ENCODE measurements around the gene KANSL3. TPM values are rescaled to one million over a fixed set of nuclear protein-coding genes. Genes with fewer than 3 reads are reported as not detected.

Gene KANSL3
- total and polyA plus RNA-seq, 2 donors (not counting 1 experiment from before 2014, with no cell fraction given): 22.2 to 56.9 TPM

DNA sequence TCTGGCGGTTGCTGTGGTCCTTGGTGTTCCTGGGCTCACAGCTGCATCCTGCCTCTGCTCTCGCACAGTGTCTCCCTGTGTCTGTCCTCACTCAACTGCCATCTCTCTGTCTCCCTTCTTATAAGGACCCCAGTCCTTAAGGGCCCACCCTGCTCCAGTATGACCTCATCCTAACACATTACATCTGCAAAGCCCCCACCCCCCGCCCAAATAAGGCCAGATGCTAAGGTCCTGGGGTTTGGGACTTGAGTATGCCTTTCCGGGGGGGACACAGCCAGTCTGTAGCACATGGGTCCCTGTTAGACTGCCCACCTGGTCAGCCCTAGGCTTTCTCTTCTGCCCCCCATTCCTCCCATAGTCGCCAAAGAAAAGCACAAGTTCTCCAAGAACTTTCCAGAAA is 45.2 kb upstream of the KANSL3 start:
- no peaks in the 10 kb centered on the region for H3K4me1 Mint-ChIP-seq
- no peaks in the 10 kb centered on the region for H3K79me2 ChIP-seq (ENCODE audit: control insufficient read depth, insufficient read depth, low read length)

DNA sequence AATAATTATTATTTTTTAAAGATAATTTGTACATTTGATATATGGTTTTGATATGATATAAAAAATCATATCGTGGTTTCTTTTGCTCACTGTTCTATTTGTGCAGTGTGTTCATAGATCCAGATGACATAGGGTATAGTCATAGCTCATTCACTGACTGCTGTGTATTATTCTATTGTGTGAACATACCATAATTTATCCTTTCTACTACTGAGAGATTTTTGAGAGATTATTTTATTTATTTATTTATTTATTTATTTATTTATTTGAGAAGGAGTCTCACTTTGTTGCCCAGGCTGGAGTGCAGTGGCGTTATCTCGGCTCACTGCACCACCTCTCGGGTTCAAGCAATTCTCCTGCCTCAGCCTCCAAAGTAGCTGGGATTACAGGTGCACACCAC is 43.4 kb upstream of the KANSL3 start:
- Histone ChIP-seq H2AFZ (ENCODE audit: insufficient read depth, low read depth, low read length, poor library complexity, severe bottlenecking) (no peak overlapping the region), H3K36me3 (replicated peaks in 1 of 2; ENCODE audit: control extremely low read depth in 1 of 2, control insufficient read depth in 1 of 2, extremely low read depth in 1 of 2, insufficient read depth in 2 of 2, low read length in 1 of 2) (no peaks in the 10 kb centered on the region), H3K4me2 (replicated peaks; ENCODE audit: low read depth, low read length, poor library complexity, severe bottlenecking) (no peak overlapping the region), H4K20me1 (ENCODE audit: control insufficient read depth, insufficient read depth, low read length, poor library complexity, severe bottlenecking) (no peaks in the 10 kb centered on the region), H3K9me3 (ENCODE audit: control extremely low read depth in 1 of 3, control insufficient read depth in 2 of 3, insufficient read depth in 1 of 3, low read length in 2 of 3) (no peaks in the 10 kb centered on the region), H3K79me2 (ENCODE audit: control insufficient read depth, insufficient read depth, low read length) (no peaks in the 10 kb centered on the region), H3K27me3 (replicated peaks in 1 of 4; ENCODE audit: control extremely low read depth in 1 of 4, control insufficient read depth in 3 of 4, insufficient read depth in 4 of 4, low read length in 3 of 4) (peaks cover 0 to 4% (median 1%) of the 10 kb centered on the region in 4 experiments), H3K27ac (ENCODE audit: low read length in 2 of 2) (no peak overlapping the region), H3K9ac (ENCODE audit: low read length) (no peak overlapping the region), H3K4me1 (ENCODE audit: control insufficient read depth in 2 of 2, insufficient read depth in 2 of 2, low read length in 2 of 2) (no peaks in the 10 kb centered on the region), H3K4me3 (ENCODE audit: control extremely low read depth in 1 of 5, extremely low read depth in 1 of 5, insufficient read depth in 1 of 5, low read depth in 2 of 5, low read length in 4 of 5) (no peak overlapping the region)
- DNase-seq (no peak), ATAC-seq (ENCODE audit: low read depth) (no peak)
- Mint-ChIP-seq H3K9me3 (ENCODE audit: insufficient read depth) (no peaks in the 10 kb centered on the region), H3K27me3 (peaks cover 10% of the 10 kb centered on the region), H3K4me1 (no peaks in the 10 kb centered on the region), H3K27ac (no peak overlapping the region), H3K4me3 (no peak overlapping the region)
- intact Hi-C loops (cut with micrococcal nuclease): no loop called here
- TF ChIP-seq, protein P1, sequence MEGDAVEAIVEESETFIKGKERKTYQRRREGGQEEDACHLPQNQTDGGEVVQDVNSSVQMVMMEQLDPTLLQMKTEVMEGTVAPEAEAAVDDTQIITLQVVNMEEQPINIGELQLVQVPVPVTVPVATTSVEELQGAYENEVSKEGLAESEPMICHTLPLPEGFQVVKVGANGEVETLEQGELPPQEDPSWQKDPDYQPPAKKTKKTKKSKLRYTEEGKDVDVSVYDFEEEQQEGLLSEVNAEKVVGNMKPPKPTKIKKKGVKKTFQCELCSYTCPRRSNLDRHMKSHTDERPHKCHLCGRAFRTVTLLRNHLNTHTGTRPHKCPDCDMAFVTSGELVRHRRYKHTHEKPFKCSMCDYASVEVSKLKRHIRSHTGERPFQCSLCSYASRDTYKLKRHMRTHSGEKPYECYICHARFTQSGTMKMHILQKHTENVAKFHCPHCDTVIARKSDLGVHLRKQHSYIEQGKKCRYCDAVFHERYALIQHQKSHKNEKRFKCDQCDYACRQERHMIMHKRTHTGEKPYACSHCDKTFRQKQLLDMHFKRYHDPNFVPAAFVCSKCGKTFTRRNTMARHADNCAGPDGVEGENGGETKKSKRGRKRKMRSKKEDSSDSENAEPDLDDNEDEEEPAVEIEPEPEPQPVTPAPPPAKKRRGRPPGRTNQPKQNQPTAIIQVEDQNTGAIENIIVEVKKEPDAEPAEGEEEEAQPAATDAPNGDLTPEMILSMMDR (IDR thresholded peaks at IDR 0.05): no peak
- no peak for TF ChIP-seq EZH2 (IDR thresholded peaks at IDR 0.05; ENCODE audit: borderline replicate concordance, insufficient read depth, low read depth, low read length, poor library complexity, severe bottlenecking)
- ChIA-PET POLR2A (no interaction called here), CTCF (interaction anchor here (1.1 kb wide), 1 partner anchor 26 kb away, joined by 3 read pairs; no protein-coding TSS in a partner anchor)
- WGBS (ENCODE audit: insufficient coverage): no CpG with 5 or more reads among the region's 4 CpGs

More for the DNA sequence above, 45.2 kb upstream of the KANSL3 start:
- POLR2A ChIA-PET: no interaction called here
- no peak overlapping the region for H3K4me2 ChIP-seq (replicated peaks; ENCODE audit: low read depth, low read length, poor library complexity, severe bottlenecking)
- H3K4me1 ChIP-seq (ENCODE audit: control insufficient read depth in 2 of 2, insufficient read depth in 2 of 2, low read length in 2 of 2): no peaks in the 10 kb centered on the region
- no peaks in the 10 kb centered on the region for H3K9me3 ChIP-seq (ENCODE audit: control extremely low read depth in 1 of 3, control insufficient read depth in 2 of 3, insufficient read depth in 1 of 3, low read length in 2 of 3)
- intact Hi-C loops (cut with micrococcal nuclease): no loop called here
- CTCF ChIA-PET: no interaction called here
- no peaks in the 10 kb centered on the region for H4K20me1 ChIP-seq (ENCODE audit: control insufficient read depth, insufficient read depth, low read length, poor library complexity, severe bottlenecking)
- no peak overlapping the region for H3K27ac ChIP-seq (ENCODE audit: low read length in 2 of 2)
- ATAC-seq (ENCODE audit: low read depth) (no peak), DNase-seq (no peak)
- Mint-ChIP-seq H3K27me3 (peaks cover 17% of the 10 kb centered on the region), H3K4me3 (no peak overlapping the region), H3K9me3 (ENCODE audit: insufficient read depth) (no peaks in the 10 kb centered on the region), H3K27ac (no peak overlapping the region)
- H3K36me3 ChIP-seq (replicated peaks in 1 of 2; ENCODE audit: control extremely low read depth in 1 of 2, control insufficient read depth in 1 of 2, extremely low read depth in 1 of 2, insufficient read depth in 2 of 2, low read length in 1 of 2): no peaks in the 10 kb centered on the region
- H3K9ac ChIP-seq (ENCODE audit: low read length): no peak overlapping the region
- peaks cover 0 to 4% (median 1%) of the 10 kb centered on the region in 4 experiments for H3K27me3 ChIP-seq (replicated peaks in 1 of 4; ENCODE audit: control extremely low read depth in 1 of 4, control insufficient read depth in 3 of 4, insufficient read depth in 4 of 4, low read length in 3 of 4)
- no peak overlapping the region for H3K4me3 ChIP-seq (ENCODE audit: control extremely low read depth in 1 of 5, extremely low read depth in 1 of 5, insufficient read depth in 1 of 5, low read depth in 2 of 5, low read length in 4 of 5)
- 87% methylated on average over 3 of the region's 5 CpGs for WGBS (ENCODE audit: insufficient coverage)
- no peak overlapping the region for H2AFZ ChIP-seq (ENCODE audit: insufficient read depth, low read depth, low read length, poor library complexity, severe bottlenecking)
- TF ChIP-seq, protein P1 (IDR thresholded peaks at IDR 0.05): no peak
